Activated CD8-positive, alpha-beta memory T cell treated with anti-CD3 and anti-CD28 coated beads, Interleukin-2, amount 50 U/mL, for 1 hour (primary cell): ENCODE data around the gene RAD51B.

Source experiments
- DNase-seq: peaks from one replicate; pipeline ENCODE4 v3.0.0-alpha.2; 2020; ENCODE audit errors: extremely low read depth

RAD51B gene

GRCh38 chr14:68509188-68509983 is 689.8 kb downstream of the RAD51B start:
- DNase-seq = no peak

- no peak for DNase-seq
Observed at GRCh38 chr14:68510201-68511128, 690.9 kb downstream of the RAD51B start.

- DNase-seq = no peak
Observed at GRCh38 chr14:68511129-68512047, 691.8 kb downstream of the RAD51B start.

- no peak for DNase-seq
Observed at GRCh38 chr14:68512088-68512487, 692.5 kb downstream of the RAD51B start.

GRCh38 chr14:68513137-68513536 is 693.6 kb downstream of the RAD51B start:
- no peak for DNase-seq

GRCh38 chr14:68513838-68514607 is 694.4 kb downstream of the RAD51B start:
- DNase-seq = no peak

GRCh38 chr14:68514608-68515194 is 695.1 kb downstream of the RAD51B start:
- no peak for DNase-seq

GRCh38 chr14:68516342-68516741 is 696.8 kb downstream of the RAD51B start:
- DNase-seq = no peak

GRCh38 chr14:68518166-68518565 is 698.6 kb downstream of the RAD51B start:
- no peak for DNase-seq

- no peak for DNase-seq
Observed at GRCh38 chr14:68518761-68519670, 699.4 kb downstream of the RAD51B start.

GRCh38 chr14:68519671-68520187 is 700.1 kb downstream of the RAD51B start:
- DNase-seq = no peak

GRCh38 chr14:68520637-68521556 is 701.3 kb downstream of the RAD51B start:
- DNase-seq = no peak

- DNase-seq = no peak
Observed at GRCh38 chr14:68521557-68521901, 702.0 kb downstream of the RAD51B start.

- no peak for DNase-seq
Observed at GRCh38 chr14:68521961-68522509, 702.5 kb downstream of the RAD51B start.

- DNase-seq = no peak
Observed at GRCh38 chr14:68522510-68523325, 703.1 kb downstream of the RAD51B start.

- no peak for DNase-seq
Observed at GRCh38 chr14:68523326-68523610, 703.7 kb downstream of the RAD51B start.

GRCh38 chr14:68523989-68524725 is 704.6 kb downstream of the RAD51B start:
- no peak for DNase-seq
